EH (cell line): ENCODE measurements around the gene NET1.
"Not testable (repeated sequence)": the region's sequence is repeated elsewhere in the genome, so short reads cannot be mapped to it uniquely, and the experiment has no call there.

ENCODE experiments used
- DNase-seq: peaks from one replicate; pipeline ENCODE4 v3.0.0-alpha.2; 2015; ENCODE audit warnings: low read depth

The NET1 gene

DNA sequence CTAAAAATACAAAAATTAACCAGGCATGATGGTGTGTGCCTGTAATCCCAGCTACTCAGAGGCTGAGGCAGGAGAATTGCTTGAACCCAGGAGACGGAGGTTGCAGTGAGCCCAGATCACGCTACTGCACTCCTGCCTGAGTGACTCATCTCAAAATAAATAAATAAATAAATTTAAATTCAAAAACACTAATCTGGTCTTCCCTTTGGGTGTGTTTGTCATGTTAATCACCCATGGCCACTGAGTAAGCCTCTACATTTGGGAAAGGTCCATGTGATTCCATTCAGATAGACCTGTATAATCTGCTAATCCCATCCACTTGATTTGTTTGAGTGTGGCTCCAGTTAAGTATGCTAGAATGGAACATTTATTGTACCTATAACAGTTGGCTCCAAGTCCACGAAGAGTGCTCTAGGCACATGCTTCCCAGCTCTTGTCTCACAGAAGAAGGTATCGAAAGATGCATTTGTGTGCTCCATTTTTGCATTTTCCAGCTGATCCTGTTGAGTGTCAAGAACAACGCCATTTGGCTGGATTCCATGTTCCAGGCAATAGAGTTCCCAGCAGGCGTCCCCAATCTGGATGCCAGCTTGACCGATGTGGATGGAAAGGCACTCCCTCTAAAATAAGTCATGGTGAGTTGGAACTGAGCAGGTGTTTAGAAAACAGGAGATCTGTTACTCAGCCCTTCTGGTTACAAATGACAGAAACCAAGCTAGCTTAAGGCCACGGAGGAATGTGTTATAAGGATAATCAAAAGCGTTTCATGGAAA is 11.7 kb upstream of the NET1 start:
- no peak for DNase-seq

DNA sequence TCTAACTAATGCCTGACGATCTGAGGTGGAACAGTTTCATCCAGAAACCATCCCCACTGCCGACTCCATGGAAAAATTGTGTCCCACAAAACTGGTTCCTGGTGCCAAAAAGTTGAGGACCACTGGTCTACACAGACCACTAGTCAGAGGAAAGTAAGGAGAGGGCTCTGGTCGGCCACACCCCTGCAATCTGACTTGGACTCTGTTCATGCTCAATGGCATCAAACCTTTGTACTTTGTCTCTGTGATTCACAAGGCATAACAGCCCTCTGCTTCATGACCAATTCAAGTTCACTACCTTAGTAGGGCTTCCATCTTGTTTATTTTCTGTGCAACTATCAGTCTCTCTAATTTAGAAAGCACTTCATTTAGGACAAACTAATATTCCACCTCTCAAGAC is 9.6 kb upstream of the NET1 start:
- no peak for DNase-seq

DNA sequence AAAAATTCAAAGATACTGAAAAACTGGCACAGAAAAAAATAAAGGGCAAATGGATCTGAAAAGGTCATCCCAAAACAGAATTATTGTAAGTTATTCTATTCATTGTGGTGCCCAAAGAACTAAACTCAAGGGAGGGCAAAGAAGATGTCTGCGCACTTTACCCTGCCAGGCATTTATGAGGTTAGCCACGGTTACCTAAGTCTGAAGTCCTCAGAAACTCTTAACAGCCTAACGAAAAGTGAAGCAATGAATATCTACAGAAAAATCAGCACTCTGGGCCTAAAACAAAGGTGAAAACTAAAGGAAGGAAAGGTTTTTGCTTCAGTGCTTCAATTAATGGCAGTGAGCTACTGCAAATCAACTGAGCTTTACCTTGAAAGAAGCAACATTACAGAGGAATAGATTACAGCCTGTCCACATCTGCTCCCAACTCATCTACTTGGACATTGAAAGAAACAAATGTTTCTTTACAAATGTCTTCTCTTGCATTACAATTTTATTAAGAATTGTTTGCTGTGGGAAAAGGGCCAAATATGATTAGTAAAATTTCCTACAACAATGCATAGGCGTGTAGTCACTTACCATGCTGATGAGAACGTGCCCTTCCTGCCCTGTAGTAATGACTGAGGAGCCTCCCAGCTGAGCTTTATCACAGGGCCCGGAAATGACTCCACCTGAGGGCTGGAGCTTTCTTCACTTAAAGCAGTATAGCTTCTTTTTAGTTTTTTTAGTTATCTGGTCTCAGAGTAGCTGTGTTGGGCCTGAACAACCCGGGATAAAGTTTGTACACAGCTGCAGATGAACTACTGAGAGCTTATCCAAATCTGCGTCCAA is 7.9 kb upstream of the NET1 start, which contains the start of gene TUBAL3:
TUBAL3 (minus strand) TSS at position 621 of the 834 bp plus-strand sequence; CDS start at position 585, 36 bp downstream.
- DNase-seq = no peak

DNA sequence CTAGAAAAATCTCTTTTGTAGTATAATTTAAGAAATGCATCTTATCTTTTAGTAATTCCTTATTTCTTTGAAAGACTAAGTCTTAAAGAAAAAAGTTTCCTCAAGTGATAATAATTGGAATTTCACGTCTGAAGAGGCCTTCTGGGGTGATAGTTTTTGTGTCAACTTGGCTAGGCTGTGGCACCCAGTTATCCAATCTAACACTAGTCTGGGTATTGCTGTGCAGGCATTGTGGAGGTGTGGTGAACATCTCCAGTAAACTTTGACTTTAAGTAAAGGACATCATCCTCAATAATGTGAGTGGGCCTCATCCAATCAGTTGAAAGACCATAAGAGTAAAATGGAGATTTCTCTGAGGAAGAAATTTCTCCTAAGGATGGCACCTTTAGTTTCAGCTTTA is 5.4 kb upstream of the NET1 start:
- DNase-seq = no peak

DNA sequence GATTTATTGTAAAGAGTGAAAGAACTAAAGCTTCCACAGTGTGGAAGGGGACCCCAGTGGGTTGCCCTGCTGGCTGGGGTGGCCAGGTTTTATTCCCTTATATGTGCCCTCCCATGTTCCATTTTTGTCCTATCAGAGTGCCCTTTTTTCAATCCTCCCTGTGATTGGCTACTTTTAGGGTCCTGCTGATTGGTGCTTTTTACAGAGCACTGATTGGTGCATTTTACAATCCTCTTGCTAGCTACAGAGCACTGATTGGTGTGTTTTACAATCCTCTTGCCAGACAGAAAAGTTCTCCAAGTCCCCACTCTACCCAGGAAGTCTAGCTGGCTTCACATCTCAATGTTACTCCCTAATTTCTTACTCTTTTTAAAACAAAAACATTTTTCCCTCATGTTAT is 1.6 kb upstream of the NET1 start:
- not testable (repeated sequence) for DNase-seq

DNA sequence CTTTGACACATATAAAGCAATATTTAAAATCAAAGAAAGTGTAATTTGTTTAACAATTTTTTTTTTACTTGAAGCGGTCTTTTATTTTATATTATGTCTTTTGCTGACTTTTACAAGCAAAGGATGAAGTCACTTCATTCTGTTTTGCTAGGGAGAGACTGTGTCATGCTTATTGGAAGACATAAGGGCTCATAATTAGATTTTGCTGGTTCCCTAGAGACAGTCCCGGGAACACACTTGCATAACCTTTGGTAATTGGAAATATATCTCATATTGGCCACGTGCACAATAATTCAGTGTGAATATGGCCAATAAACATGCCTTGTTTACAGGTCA is 448 bp upstream of the NET1 start:
- peak; percentile 18 for DNase-seq

DNA sequence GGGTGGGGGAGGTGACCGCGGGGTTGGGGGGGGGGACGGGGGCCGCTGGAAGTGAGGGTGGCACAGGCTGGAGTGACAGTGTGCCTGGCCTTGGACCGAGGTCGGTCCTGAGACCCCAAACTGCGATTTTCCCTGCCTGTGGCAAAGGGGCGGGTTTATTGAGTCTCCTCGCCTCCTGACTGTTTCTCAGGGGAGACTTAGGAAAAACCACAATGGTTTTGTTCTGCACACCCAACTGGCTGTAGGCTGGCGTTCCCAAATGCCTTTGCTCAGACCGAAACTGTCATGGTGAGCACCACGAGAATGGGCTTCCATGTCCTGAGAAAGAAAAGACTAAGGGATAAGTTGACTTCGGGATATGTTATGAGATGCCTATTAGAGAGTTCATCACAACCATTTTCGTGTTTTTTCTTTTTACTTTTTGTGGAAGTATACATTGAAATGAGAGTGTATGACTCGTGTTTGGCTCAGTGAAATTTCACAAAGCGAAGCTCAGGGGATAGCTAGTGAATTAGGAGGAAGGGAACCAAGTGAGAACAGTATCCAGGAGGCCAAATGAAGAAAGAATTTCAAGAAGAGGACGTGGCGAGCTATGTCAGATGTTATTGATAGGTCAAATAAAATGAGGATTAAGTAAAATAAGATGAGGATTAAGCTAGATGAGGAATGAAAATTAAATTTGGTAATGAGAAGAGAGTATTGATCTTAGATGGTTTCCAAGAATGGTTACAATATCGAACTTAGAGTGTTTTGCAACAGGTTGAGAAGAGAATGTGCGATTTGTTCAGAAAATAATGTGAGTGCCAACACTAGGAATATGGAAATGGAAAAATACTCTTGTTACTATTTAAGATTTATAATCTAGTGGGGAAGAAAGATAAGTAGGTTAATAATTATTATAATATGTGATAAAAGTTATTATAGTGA is 918 bp downstream of the NET1 start:
- DNase-seq = peak; percentile 61

DNA sequence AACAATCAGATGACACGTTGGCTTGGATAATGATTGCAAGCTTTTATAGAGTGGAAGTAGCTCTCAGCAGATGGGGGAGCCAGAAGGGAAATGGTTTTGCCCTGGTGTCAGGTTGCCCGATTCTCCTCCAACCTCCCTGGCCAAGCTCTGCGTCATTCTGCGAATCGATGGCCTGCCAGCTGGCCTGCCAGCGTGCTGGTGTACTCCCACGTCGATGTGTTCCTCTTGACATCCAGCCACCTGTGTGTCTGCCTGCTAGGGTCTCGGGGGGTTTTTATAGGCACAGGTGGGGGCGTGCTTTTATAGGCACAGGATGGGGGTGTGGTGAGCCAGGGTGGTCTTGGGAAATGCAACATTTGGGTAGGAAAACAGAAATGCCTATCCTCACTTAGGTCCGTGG is 4.6 kb downstream of the NET1 start:
- DNase-seq = no peak

DNA sequence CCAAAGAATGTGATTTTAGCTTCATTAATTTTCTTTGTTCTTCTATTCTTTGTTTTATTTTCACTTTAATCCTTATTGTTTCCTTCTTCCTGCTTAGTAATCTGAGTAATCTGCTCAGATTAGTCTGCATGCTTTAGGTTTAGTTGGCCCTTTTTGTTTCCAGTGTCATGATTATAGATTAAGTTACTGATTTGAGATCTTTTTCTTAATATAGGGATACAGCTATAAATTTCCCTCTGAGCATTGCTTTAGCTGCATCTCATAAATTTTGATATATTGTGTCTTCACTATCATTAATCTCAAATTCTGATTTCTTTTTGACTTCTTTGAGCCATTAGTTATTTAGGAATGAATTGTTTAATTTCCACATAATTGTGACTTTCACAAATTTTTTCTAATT is 6.2 kb downstream of the NET1 start:
- no peak for DNase-seq

DNA sequence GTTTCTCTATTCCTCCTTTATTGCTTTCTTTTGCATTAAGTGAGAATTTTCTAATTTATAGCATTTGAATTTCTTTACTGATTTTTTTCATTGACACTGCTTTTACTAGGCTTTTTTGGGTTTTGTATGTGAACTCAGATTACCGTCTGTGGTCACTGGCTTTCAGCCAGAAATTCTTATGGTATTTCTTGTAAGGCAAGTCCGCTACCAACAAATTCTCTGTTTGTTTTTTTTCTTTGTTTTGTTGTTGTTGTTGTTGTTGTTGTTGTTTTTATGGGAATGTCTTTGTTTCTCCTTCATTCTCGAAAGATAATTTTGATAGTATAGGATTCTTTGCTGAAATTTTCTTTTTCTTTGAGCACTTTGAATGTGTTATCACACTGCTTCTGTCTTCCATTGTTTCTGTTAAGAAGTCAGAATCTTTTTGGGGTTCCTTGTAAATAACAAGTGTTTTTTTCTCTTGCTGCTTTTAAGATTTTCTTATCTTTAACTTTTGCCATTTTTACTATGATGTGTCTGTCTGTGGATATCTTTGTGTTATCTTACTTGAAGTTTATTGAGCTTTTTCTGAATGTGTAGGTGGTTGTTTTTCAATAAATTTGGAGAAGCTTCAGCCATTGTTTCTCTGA is 7.2 kb downstream of the NET1 start:
- DNase-seq = no peak

DNA sequence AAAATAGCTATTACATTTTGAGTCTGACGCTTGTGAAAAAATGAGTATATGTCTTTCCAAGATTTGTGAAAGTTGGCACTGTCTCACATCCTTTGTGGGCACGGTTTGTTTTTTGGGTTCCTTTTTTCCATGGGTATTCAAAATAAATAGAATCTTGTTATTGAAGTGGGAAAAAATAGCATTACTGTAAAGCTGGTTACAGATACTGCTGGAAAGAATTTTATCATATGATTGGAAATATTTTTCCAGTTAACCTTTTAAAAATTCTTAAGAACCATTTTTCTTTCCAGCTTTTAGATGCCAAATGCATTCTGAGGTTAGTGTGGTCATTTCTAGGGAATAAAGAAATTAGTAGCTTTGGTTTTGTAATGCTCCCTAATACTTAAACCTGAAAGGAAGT is 11.4 kb downstream of the NET1 start:
- DNase-seq = peak; percentile 28

DNA sequence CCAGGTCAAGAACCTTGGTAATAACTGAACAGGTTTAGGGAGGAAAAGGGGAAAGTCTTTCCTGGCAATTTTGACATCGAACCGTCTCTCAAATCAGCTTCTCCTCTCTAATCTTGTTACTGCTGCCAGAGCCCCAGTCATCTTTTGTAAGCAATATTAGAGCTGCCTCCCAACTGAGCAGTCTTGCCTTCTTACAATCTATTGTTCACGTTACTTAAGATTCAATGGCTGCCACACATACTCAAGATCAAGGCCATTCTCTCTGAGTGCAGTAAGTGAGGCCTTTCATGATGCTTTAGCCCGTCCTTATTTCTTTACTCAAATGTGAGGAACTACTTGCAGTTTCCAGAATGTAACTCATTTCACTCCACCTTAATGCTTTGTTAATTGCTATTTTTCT is 12.4 kb downstream of the NET1 start:
- DNase-seq = no peak

DNA sequence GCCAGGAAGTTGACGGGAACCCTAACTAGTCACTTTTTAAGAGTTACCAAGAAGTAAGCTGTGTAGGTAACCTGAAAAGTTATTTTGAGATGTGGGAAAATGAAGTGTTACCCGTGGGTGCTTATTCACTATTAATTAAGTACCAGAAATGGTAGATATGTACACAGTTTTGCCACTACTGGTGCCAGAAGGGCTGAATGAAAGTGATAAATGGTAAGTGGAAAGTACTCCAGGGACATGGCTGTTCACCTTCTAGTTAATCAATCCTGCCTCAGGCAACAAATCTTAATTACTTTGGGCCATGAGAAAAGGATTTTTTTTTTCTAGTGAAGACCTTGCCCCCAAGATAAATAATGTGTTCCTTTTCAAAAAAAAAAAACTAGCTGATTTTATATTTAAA is 15.8 kb downstream of the NET1 start:
- DNase-seq = no peak

DNA sequence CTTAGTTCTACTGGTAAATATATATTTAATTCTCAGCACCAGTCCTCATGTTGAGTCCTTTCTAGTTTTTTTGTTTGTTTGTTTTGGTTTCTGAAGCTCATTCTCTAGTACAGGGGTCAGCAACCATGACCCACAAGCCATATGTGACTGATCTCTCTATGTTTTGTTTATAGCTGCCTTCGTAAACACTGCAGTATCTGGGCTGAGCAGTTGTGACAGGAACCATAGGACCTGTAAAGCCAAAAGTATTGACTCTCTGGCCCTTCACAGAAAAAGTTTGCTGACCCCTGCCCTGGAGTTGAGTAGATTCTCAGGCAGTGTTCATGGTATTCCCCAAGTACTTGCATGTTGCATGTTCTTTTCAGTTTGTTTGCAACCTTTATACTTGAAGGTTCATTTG is 20.8 kb downstream of the NET1 start:
- DNase-seq = no peak

DNA sequence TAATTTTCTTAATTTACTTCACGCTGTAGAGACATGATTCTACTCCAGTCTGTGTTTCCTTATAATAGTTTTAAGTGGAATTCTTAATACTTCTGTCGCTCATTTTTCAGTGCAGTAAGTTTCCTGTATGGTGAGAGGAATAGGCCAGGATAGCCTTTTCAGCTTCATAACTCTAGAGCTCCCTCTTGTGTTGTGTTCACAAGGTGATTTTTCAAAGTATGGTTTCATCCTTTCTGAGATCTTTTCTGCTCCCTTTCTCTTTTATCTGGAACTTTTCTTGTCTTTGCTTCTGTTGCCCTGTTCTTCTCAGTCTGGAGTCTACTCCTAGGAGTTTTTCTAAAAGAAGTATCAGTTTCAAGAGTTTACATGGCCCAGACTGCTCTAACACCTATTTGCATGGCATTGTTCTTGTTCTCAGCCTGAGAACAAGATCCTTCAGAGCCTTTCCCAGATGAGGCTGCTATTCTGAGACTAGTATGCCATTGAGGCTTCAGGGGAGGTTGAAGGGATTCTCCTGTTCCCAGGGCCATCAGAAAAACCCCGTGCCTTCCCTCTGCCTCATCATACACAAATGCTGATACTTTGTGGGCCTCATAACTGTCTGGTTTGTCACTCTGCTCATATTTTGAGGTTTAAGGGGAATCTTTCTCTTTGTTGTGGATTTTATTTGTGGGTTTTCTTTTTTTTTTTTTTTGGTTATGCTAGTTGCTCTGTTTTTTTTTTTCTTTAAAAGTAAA is 21.8 kb downstream of the NET1 start:
- DNase-seq = peak; percentile 90

DNA sequence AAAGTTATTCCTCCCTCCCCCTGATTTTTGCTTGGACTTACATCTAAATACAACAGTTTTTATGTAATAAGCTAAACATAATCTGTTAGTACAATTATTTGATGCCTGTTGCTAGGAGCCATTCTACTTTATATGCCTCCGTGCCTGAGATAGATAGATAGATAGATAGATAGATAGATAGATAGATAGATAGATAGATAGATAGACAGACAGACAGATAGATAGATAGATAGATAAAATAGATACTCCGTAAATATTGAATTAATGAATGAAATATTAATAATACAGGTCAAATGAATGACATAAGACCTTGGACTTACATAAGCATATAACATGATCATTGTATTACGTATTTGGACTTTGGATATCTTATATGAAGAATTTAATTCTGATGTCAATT is 23.0 kb downstream of the NET1 start:
- no peak for DNase-seq

DNA sequence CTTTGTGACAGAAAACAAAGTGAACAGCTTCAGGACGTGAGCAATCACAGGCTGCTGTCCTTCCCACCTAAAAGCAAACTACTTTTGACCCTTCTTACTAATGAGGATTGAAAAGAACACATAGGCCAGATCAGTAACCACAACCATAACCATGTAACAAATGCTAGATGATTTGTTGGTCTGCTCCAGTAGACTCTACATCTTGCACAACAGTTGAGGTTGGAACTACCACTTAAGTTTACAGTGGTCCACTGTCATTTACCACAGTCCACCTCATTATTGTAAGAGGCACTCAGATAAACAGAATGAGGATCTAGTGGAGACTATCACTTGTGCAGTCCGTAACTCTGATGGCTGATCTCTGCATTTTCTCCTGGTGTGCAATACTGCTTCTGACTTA is 27.8 kb downstream of the NET1 start:
- no peak for DNase-seq

DNA sequence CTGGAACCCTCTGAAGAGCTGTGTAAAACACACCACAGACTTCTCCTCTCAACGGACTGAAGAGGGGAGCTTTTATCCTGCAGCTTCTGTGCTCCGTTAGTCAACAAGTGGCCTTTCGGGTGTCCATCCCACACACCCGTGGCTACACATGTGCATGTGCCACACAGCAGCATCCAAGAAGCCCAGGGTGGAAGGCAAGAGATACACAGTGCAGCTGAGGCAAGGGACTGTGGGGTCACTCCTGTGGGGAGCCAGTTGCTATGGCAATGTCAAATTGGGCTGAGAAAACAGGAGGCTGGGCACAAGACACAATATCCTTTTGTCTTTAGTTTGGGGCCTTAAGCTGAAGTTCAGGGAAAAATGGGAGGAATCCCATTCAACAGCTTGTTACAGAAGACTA is 28.7 kb downstream of the NET1 start:
- DNase-seq = no peak

DNA sequence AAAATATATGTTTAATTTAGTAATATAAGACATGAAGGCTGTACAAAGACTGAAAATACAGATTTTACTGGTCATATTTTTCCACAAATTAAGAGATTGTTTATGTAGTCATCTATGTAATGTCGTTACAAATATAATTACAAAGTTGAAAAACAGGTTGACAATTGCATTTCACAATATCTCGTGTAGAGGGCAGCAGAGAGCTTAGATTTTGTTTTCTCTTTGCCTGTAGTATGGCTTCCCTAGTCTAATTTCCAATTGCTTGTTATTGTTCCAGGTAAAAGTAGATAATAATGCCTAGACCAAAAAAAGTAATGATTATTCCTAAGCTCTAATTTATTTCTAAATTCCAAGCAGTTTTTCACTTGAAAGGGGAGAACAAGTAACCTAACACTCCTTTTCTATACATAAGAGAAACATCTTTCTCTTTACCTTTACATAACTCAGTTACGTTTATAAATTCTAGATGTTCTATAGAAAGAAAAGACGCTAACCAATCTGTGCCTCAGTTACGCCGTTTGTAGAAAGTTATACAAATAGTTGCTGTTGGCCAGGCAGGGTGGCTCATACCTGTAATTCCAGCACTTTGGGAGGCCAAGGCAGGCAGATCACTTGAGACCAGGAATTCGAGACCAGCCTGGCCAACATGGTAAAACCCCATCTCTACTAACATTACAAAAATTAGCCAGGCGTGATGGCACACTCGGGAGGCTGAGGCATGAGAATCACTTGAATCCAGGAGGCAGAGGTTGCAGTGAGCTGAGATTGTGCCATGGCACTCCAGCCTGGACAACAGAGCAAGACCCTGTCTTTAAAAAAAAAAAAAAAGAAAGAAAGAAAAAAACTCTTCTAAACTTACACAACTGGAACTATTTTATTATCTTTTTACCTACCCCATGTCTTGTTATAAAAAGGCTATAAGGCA is 30.0 kb downstream of the NET1 start:
- peak; percentile 63 for DNase-seq

DNA sequence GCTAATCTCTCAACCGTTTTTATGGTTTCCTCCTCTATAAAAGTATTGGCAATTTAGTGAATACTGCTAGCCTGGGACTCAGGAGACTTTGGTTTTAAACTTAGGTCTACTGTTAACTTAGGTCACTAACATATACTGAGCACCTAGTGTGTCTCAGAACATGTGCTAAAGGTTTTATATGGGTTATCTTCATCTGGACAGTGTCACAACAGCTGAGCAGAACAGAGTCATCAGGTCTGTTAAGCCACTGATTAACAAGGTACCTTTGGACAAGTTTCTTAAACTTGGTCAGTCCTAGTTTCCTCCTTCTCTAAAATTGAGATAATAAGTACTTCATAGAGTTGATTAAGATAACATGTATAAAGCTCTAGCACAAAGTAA is 30.6 kb downstream of the NET1 start:
- DNase-seq = no peak
